Astrocyte (in vitro differentiated cells and primary cell): ENCODE results near the gene NETO2. TPM values are rescaled to one million over a fixed set of nuclear protein-coding genes. Genes with fewer than 3 reads are reported as not detected.

Source experiments
- DNase-seq: peaks from one replicate; pipeline ENCODE4 v3.0.0-alpha.2; 2010; ENCODE audit warnings: low read depth
- FAIRE-seq: peaks from 2 replicates; lab custom pipeline; 2011; peaks lifted over from hg19 to GRCh38; lab: Jason Lieb, UNC
- H2AFZ ChIP-seq: 2 replicates; pipeline ENCODE4 v1.6.0; 2012; ENCODE audit warnings: low read depth, low read length, inconsistent platforms
- H3K27ac ChIP-seq: 2 replicates; pipeline ENCODE4 v1.5.1; 2011; ENCODE audit warnings: low read depth, low read length, inconsistent platforms
- H3K27me3 ChIP-seq: 2 replicates; pipeline ENCODE4 v1.6.0; 2011; ENCODE audit warnings: low read length, inconsistent platforms; ENCODE audit not compliant: insufficient read depth
- H3K36me3 ChIP-seq: 2 replicates; pipeline ENCODE4 v1.5.1; 2011; ENCODE audit warnings: low read length, inconsistent platforms; ENCODE audit not compliant: insufficient read depth
- H3K4me1 ChIP-seq: 2 replicates; pipeline ENCODE4 v1.5.1; 2011; ENCODE audit warnings: low read length, inconsistent platforms; ENCODE audit not compliant: insufficient read depth
- H3K4me2 ChIP-seq: 2 replicates; pipeline ENCODE4 v1.6.0; 2012; ENCODE audit warnings: low read length, inconsistent platforms
- H3K4me3 ChIP-seq: 2 replicates; pipeline ENCODE4 v1.5.1; 2011; ENCODE audit warnings: low read depth, mild to moderate bottlenecking, low read length, inconsistent platforms; ENCODE audit not compliant: insufficient read depth
- H3K79me2 ChIP-seq: 2 replicates; pipeline ENCODE4 v1.6.0; 2012; ENCODE audit warnings: mild to moderate bottlenecking, low read length, inconsistent platforms; ENCODE audit not compliant: insufficient read depth
- H3K9ac ChIP-seq: 2 replicates; pipeline ENCODE4 v1.6.0; 2012; ENCODE audit warnings: mild to moderate bottlenecking, low read length, inconsistent platforms
- H3K9me3 ChIP-seq: 2 replicates; pipeline ENCODE4 v1.5.1; 2012; ENCODE audit warnings: low read depth, mild to moderate bottlenecking, low read length, inconsistent platforms; ENCODE audit not compliant: insufficient read depth
- H4K20me1 ChIP-seq: 2 replicates; pipeline ENCODE4 v1.6.0; 2012; ENCODE audit warnings: low read length, inconsistent platforms; ENCODE audit not compliant: insufficient read depth
- H3K27ac Mint-ChIP-seq: one replicate; pipeline ENCODE4 v1.8.0; 2021; ENCODE audit warnings: mild to moderate bottlenecking, mixed read lengths; ENCODE audit not compliant: unreplicated experiment
- H3K27me3 Mint-ChIP-seq: one replicate; pipeline ENCODE4 v1.8.0; 2021; ENCODE audit warnings: low read depth, mixed read lengths; ENCODE audit not compliant: unreplicated experiment
- H3K36me3 Mint-ChIP-seq: one replicate; pipeline ENCODE4 v1.8.0; 2021; ENCODE audit warnings: low read depth, mixed read lengths; ENCODE audit not compliant: unreplicated experiment
- H3K4me1 Mint-ChIP-seq: one replicate; pipeline ENCODE4 v1.8.0; 2021; ENCODE audit warnings: low read depth, mixed read lengths; ENCODE audit not compliant: unreplicated experiment
- H3K4me3 Mint-ChIP-seq: one replicate; pipeline ENCODE4 v1.8.0; 2021; ENCODE audit warnings: mild to moderate bottlenecking, moderate library complexity, mixed read lengths; ENCODE audit not compliant: unreplicated experiment
- H3K9me3 Mint-ChIP-seq: one replicate; pipeline ENCODE4 v1.8.0; 2021; ENCODE audit warnings: mild to moderate bottlenecking, mixed read lengths; ENCODE audit not compliant: unreplicated experiment
- EZH2 ChIP-seq: IDR thresholded peaks from 2 replicates; pipeline ENCODE4 v1.6.1; 2012; ENCODE audit warnings: mild to moderate bottlenecking, low read length, inconsistent platforms; ENCODE audit not compliant: insufficient read depth
- total RNA-seq: library from RNA; stranded (reverse); gene quantifications from 2 replicates; pipeline ENCODE4 v1.2.1, GENCODE V29; 2021
- TF ChIP-seq, protein P1 (sequence below): IDR thresholded peaks from 2 replicates; pipeline ENCODE4 v1.5.1; 2011; ENCODE audit warnings: low read depth, mild to moderate bottlenecking, inconsistent platforms, low read length, moderate library complexity; ENCODE audit not compliant: insufficient read depth

The NETO2 gene
- total RNA-seq, 1 donor from 2014 or later, result 17.1 TPM

- H2AFZ ChIP-seq, result no peak overlapping the region
- no peak for FAIRE-seq
- Mint-ChIP-seq H3K36me3 (no peaks in the 10 kb centered on the region), H3K27me3 (peaks cover 2% of the 10 kb centered on the region), H3K9me3 (no peaks in the 10 kb centered on the region), H3K27ac (no peak overlapping the region), H3K4me1 (no peaks in the 10 kb centered on the region), H3K4me3 (no peak overlapping the region)
- no peak overlapping the region for H3K9ac ChIP-seq
- TF ChIP-seq EZH2, result no peak
- TF ChIP-seq, protein P1, sequence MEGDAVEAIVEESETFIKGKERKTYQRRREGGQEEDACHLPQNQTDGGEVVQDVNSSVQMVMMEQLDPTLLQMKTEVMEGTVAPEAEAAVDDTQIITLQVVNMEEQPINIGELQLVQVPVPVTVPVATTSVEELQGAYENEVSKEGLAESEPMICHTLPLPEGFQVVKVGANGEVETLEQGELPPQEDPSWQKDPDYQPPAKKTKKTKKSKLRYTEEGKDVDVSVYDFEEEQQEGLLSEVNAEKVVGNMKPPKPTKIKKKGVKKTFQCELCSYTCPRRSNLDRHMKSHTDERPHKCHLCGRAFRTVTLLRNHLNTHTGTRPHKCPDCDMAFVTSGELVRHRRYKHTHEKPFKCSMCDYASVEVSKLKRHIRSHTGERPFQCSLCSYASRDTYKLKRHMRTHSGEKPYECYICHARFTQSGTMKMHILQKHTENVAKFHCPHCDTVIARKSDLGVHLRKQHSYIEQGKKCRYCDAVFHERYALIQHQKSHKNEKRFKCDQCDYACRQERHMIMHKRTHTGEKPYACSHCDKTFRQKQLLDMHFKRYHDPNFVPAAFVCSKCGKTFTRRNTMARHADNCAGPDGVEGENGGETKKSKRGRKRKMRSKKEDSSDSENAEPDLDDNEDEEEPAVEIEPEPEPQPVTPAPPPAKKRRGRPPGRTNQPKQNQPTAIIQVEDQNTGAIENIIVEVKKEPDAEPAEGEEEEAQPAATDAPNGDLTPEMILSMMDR, result no peak
- H3K4me2 ChIP-seq, result no peak overlapping the region
- no peak overlapping the region for H3K27ac ChIP-seq
- H3K4me3 ChIP-seq, result no peak overlapping the region
- DNase-seq, result no peak
- peaks cover 3% of the 10 kb centered on the region for H3K9me3 ChIP-seq
- no peaks in the 10 kb centered on the region for H3K36me3 ChIP-seq
- H4K20me1 ChIP-seq, result peaks cover 4% of the 10 kb centered on the region
- H3K27me3 ChIP-seq, result no peaks in the 10 kb centered on the region
- no peaks in the 10 kb centered on the region for H3K4me1 ChIP-seq
- H3K79me2 ChIP-seq, result no peaks in the 10 kb centered on the region
Observed at GRCh38 chr16:47055136-47055885, 88.4 kb downstream of the NETO2 start.

DNA sequence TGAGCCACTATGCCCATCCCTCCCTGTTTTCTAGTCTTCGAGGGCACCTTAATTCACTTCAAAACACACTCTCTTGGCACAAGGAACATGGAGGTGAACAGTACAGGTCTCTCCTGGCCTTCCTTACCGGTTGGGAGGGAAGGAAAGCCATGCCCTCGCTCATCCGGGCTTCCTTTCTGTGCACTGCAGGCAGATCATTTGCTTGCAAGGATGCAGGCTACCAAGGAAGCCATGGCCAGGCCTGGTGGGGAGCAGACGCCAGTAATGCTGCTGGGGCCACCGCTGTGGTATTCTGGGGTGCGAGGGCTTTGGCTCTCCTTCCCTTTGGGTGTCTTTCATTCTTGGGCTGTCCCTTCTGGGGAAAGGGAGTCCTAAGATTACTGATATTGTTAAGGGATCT, 89.4 kb downstream of the NETO2 start:
- peaks cover 6% of the 10 kb centered on the region for H3K27me3 Mint-ChIP-seq
- Histone ChIP-seq H3K4me3 (no peak overlapping the region), H3K36me3 (no peaks in the 10 kb centered on the region), H3K9ac (no peak overlapping the region), H3K79me2 (no peaks in the 10 kb centered on the region), H2AFZ (no peak overlapping the region), H3K4me1 (no peaks in the 10 kb centered on the region), H3K27me3 (no peaks in the 10 kb centered on the region), H3K27ac (no peak overlapping the region), H3K9me3 (peaks cover 3% of the 10 kb centered on the region), H3K4me2 (no peak overlapping the region), H4K20me1 (peaks cover 4% of the 10 kb centered on the region)
- no peak overlapping the region for H3K27ac Mint-ChIP-seq
- no peaks in the 10 kb centered on the region for H3K4me1 Mint-ChIP-seq
- no peaks in the 10 kb centered on the region for H3K36me3 Mint-ChIP-seq
- no peaks in the 10 kb centered on the region for H3K9me3 Mint-ChIP-seq
- no peak for DNase-seq
- no peak overlapping the region for H3K4me3 Mint-ChIP-seq
- TF ChIP-seq EZH2, result no peak
- TF ChIP-seq, protein P1, result no peak
- no peak for FAIRE-seq

- Histone ChIP-seq H3K4me1 (no peaks in the 10 kb centered on the region), H3K9ac (no peak overlapping the region), H3K27me3 (no peaks in the 10 kb centered on the region), H3K4me3 (no peak overlapping the region), H3K9me3 (peaks cover 3% of the 10 kb centered on the region), H4K20me1 (peaks cover 4% of the 10 kb centered on the region), H3K27ac (no peak overlapping the region), H3K4me2 (no peak overlapping the region), H3K36me3 (no peaks in the 10 kb centered on the region), H3K79me2 (no peaks in the 10 kb centered on the region), H2AFZ (no peak overlapping the region)
- Mint-ChIP-seq H3K27ac (no peak overlapping the region), H3K4me1 (no peaks in the 10 kb centered on the region), H3K4me3 (no peak overlapping the region), H3K36me3 (no peaks in the 10 kb centered on the region), H3K9me3 (no peaks in the 10 kb centered on the region), H3K27me3 (peaks cover 8% of the 10 kb centered on the region)
- DNase-seq, result no peak
- TF ChIP-seq, protein P1, result no peak
- TF ChIP-seq EZH2, result no peak
- FAIRE-seq, result no peak
Observed at GRCh38 chr16:47053895-47054294, 89.8 kb downstream of the NETO2 start.
